Mucosa of descending colon (tissue), 3 donors: ENCODE data around the gene P3R3URF. TPM values are rescaled to one million over a fixed set of nuclear protein-coding genes. Genes with fewer than 3 reads are reported as not detected.

ENCODE experiments used
- ATAC-seq: fragments of 200-7000 bp; cut with Tn5 transposase; one replicate; pipeline ENCODE4 v1.9.1; 2020; ENCODE audit warnings: mild to moderate bottlenecking, moderate library complexity
- DNase-seq, 3 donors: peaks; one replicate each; pipeline ENCODE4 v3.0.0-alpha.2; 2020
- H3K36me3 ChIP-seq: fragments of 200-600 bp; one replicate; pipeline ENCODE4 v1.8.0; 2021; ENCODE audit warnings: low read depth, mild to moderate bottlenecking
- H3K4me1 ChIP-seq: fragments of 200-600 bp; one replicate; pipeline ENCODE4 v1.8.0; 2021; ENCODE audit warnings: low read depth, mild to moderate bottlenecking
- H3K4me3 ChIP-seq: fragments of 200-600 bp; one replicate; pipeline ENCODE4 v1.8.0; 2021; ENCODE audit warnings: mild to moderate bottlenecking
- H3K9me3 ChIP-seq: fragments of 200-600 bp; one replicate; pipeline ENCODE4 v1.8.0; 2021; ENCODE audit warnings: mild to moderate bottlenecking
- CTCF ChIP-seq: fragments of 200-600 bp; IDR thresholded peaks from one replicate; pipeline ENCODE4 v1.8.0; 2022; ENCODE audit warnings: antibody characterized with exemption, mild to moderate bottlenecking
- intact Hi-C, 2 donors: fragments of 100-400 bp; cut with DNase I in 1 of 2; cut with micrococcal nuclease in 1 of 2; formaldehyde crosslinking; loops; one replicate each; pipeline versions ENCODE4 v1.11.0 to v1.11.1; 2022; cut with DNase I, micrococcal nuclease
- total RNA-seq, 3 donors: library from RNA; stranded (reverse); fragmentation: NEBNext Ultra II Directional in 2 of 3; extraction: Animal tissue kit (Norgen Biotek cat#: 25700) in 2 of 3; gene quantifications; one replicate each; pipeline versions ENCODE4 v1.2.1 to v1.2.4, GENCODE V29; 2021 to 2023
- donor health status: DM: no; HTN: no; CAD: no; lungs with moderate emphysema.
- donor health status: DM: no; HTN: no; CAD: no.
- donor health status: DM: no; HTN: yes; CAD: no.

The P3R3URF gene
- total RNA-seq, 3 donors from 2014 or later = not detected

- Histone ChIP-seq H3K36me3 (no peaks in the 10 kb centered on the region), H3K4me3 (no peak overlapping the region), H3K4me1 (peaks cover 5% of the 10 kb centered on the region), H3K9me3 (no peaks in the 10 kb centered on the region)
- no peak for TF ChIP-seq CTCF
- no peak for DNase-seq
- intact Hi-C loops = no loop called here
- no peak for ATAC-seq
Measured at GRCh38 chr1:46133781-46134350, 42.4 kb downstream of the P3R3URF start.

DNA sequence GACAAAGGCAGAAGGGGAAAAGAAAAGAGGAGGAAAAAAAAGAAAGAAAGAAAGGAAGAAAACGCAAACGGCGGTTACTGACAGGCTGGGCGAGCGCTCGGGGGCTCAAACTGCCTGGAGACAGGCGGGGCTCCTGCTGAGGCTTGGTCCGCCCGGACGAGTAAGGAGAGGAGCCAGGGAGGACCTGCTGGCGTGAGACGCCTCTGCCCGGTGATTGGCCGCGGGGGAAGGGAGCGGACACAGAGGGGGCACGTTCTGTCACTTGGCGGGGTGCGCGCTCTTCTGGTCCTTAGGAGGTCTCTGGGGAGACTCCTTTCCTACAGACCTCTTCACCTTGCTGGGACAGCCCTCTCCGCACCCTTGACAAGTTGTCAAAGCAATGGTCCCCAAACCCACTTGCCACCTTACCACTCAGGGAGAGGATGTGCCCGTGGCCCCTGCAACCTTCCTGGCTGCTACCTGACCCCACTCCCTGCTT lies 43.1 kb downstream of the P3R3URF start:
- no peak for TF ChIP-seq CTCF
- ATAC-seq = peak; percentile 62
- DNase-seq = no peak
- Histone ChIP-seq H3K4me1 (peaks cover 5% of the 10 kb centered on the region), H3K36me3 (no peaks in the 10 kb centered on the region), H3K4me3 (peak overlapping the region; percentile 24), H3K9me3 (no peaks in the 10 kb centered on the region)
- intact Hi-C loops = no loop called here

DNA sequence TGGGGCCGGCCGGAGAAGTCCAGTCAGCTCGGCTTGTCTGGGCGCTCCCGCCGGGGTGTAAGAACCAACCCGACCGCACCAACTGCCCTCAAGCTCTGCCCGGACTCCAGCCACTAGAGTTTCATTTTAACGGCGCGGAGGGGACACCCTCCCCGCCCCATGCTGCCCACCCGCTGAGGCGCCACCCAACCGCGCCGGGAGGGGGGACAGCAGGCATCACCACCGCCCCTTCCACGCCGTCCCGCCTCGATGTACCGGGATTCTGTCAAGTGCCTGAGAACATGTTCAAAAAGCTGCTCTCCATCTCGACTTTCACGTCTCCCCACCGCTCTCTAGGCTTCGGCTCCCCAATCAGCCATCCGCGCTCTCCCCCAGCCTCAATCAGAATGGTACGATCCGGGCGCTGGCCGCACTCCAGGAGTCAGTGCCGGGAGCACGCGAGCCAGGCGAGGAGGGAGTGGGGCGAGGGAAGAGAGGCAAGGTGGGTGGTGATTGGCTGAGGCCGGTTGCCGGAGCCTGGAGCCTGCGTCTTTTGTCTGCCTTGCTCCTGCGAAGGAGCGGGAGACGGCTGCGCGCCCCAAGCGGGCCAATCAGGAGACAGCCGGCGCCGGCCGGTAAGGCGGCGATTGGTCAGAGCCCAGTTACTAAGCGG lies 43.6 kb downstream of the P3R3URF start, which contains the start of gene PIK3R3:
Gene PIK3R3, minus strand, starts transcription at position 101 of the 652 bp plus-strand sequence. CDS start 677 bp downstream, outside the sequence.
- Histone ChIP-seq H3K9me3 (no peaks in the 10 kb centered on the region), H3K4me3 (peak within 1 kb of the TSS; percentile 24), H3K36me3 (no peaks in the 10 kb centered on the region), H3K4me1 (peaks cover 5% of the 10 kb centered on the region)
- peak; percentile 98 for ATAC-seq
- no peak for TF ChIP-seq CTCF
- intact Hi-C loops = no loop called here
- DNase-seq = peak; percentile 95 to 98 (median 98)

DNA sequence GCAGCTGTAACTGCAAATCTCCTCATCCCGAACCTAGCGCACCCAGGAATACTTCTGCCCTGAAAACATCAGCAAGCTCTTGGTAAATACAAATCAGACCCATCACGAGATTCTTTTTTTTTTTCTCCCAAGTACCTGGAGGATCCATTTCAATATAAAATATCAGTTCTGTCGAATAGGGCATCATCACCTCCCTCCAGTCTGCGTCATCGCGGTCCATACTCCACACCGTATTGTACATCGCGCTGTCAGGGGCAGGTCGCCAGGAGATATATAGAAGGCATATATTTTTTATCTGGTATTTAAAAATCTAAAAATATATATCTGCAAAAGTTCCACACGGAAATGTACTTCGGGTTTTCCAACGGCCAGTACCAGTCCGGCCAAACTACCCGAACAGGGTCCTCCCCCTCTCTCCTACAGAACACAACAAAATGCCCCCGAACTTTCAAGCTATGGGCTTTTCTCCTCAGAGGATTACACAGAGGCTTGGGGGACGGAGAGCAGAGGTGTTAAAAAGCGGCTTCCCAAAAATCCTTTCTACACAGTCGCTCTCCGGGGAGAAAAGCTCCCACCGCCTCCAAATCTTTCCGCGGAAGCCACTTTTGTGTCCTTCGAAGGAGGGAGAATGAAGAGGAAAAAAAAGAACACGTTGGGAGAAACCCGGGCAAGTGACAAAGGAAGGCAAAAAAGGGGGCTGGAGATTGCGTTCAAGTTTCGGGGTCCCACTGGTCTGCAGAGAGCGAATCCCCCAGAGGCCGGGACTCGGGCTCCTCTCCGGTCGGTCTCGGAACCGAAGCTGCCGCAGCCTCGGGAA lies 44.4 kb downstream of the P3R3URF start:
- H3K9me3 ChIP-seq = no peaks in the 10 kb centered on the region
- no peaks in the 10 kb centered on the region for H3K36me3 ChIP-seq
- DNase-seq = peak in 2 of 3 donors; percentile 47 to 61
- TF ChIP-seq CTCF = no peak
- no peak for ATAC-seq
- intact Hi-C loops = no loop called here
- H3K4me1 ChIP-seq = peaks cover 5% of the 10 kb centered on the region
- H3K4me3 ChIP-seq = peak overlapping the region; percentile 24

DNA sequence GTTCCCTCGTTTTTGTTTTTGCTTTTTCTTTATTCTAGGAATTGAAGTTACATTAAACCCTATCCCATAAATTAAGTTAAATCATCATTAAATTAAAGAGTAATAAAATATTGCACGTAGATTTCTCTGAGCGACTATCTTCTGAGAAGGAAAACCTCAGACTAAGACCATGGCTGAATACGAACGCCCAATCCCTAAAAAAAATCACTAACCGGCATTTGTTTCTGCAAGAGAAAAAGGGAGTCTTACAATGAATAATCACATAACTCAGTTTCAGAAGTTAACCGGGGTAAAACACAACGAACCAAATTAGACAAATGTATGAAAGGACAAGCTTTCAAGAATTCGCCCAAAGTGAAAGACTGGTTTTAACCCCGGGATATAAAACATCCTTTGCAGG lies 45.2 kb downstream of the P3R3URF start:
- no peak for ATAC-seq
- intact Hi-C loops = no loop called here
- no peaks in the 10 kb centered on the region for H3K36me3 ChIP-seq
- no peaks in the 10 kb centered on the region for H3K9me3 ChIP-seq
- no peak for DNase-seq
- no peak overlapping the region for H3K4me3 ChIP-seq
- TF ChIP-seq CTCF = no peak
- H3K4me1 ChIP-seq = peaks cover 5% of the 10 kb centered on the region
